ENCODE results near the gene DDX10. TPM values are rescaled to one million over a fixed set of nuclear protein-coding genes. Genes with fewer than 3 reads are reported as not detected.

Gene DDX10
- total RNA-seq: 16.1 and 17.5 TPM in 2 replicates

GRCh38 chr11:108664730-108665525 lies at the start of gene DDX10:
TSS of gene DDX10 (plus strand) at chr11:108665069. CDS start at chr11:108665154, 85 bp downstream.

Other genes starting within 250 kb of the DDX10 start
- 0.81 and 1.5 TPM in 2 replicates for gene C11orf65, start 197.5 kb upstream of the DDX10 start, total RNA-seq
- 63.0 and 69.0 TPM in 2 replicates for gene POGLUT3, start 166.7 kb upstream of the DDX10 start, total RNA-seq
- 2.8 and 3.4 TPM in 2 replicates for gene EXPH5, start 71.3 kb upstream of the DDX10 start, total RNA-seq